ENCODE data around the gene NDUFS6.

Gene NDUFS6

GRCh38 chr5:1762121-1762882, 38.9 kb upstream of the NDUFS6 start:
- H3K36me3 ChIP-seq (ENCODE audit: control insufficient read depth in 2 of 2, insufficient read depth in 1 of 2, low read length in 2 of 2) = no peaks in the 10 kb centered on the region
- H3K9me3 ChIP-seq (ENCODE audit: control insufficient read depth, insufficient read depth, low read depth, low read length) = no peaks in the 10 kb centered on the region
- ChIA-PET CTCF (interaction anchor here (0.6 to 2.5 kb wide), 8 partner anchors 10 to 1976 kb away, joined by 3 to 11 read pairs (median 7); no protein-coding TSS in a partner anchor), POLR2A (no interaction called here)
- no peaks in the 10 kb centered on the region for H3K4me1 ChIP-seq (ENCODE audit: control insufficient read depth, insufficient read depth, low read length)
- TF ChIP-seq ZNF292 (tag by site-specific recombination; IDR thresholded peaks at IDR 0.05; ENCODE audit: borderline replicate concordance, low read depth) = no peak
- no peak for TF ChIP-seq ZNF426 (tag by site-specific recombination; IDR thresholded peaks at IDR 0.05)
- TF ChIP-seq ZNF596 (tag by site-specific recombination; IDR thresholded peaks at IDR 0.05) = no peak
- no peak for TF ChIP-seq ZNF174 (tag by site-specific recombination; IDR thresholded peaks at IDR 0.05)
- TF ChIP-seq ZNF629 (tag by site-specific recombination; IDR thresholded peaks at IDR 0.05) = no peak
- TF ChIP-seq ZNF692 (tag by site-specific recombination; IDR thresholded peaks at IDR 0.05) = no peak
- no peak for TF ChIP-seq ZNF148 (tag by site-specific recombination; IDR thresholded peaks at IDR 0.05; ENCODE audit: borderline replicate concordance)
- H3K27ac ChIP-seq (ENCODE audit: extremely low read depth, low read depth, low read length) = no peak overlapping the region
- no peak overlapping the region for H3K4me3 ChIP-seq (ENCODE audit: low read depth, low read length)

- H3K4me1 ChIP-seq (ENCODE audit: control insufficient read depth, insufficient read depth, low read length) = no peaks in the 10 kb centered on the region
- H3K9me3 ChIP-seq (ENCODE audit: control insufficient read depth, insufficient read depth, low read depth, low read length) = no peaks in the 10 kb centered on the region
- ChIA-PET POLR2A (no interaction called here), CTCF (interaction anchor here (0.5 to 2.5 kb wide), 20 partner anchors 10 to 1975 kb away, joined by 3 to 11 read pairs (median 4); no protein-coding TSS in a partner anchor)
- no peaks in the 10 kb centered on the region for H3K36me3 ChIP-seq (ENCODE audit: control insufficient read depth in 2 of 2, insufficient read depth in 1 of 2, low read length in 2 of 2)
- no peak overlapping the region for H3K27ac ChIP-seq (ENCODE audit: extremely low read depth, low read depth, low read length)
- H3K4me3 ChIP-seq (ENCODE audit: low read depth, low read length) = no peak overlapping the region
- no peak for TF ChIP-seq ZBTB20 (tag by site-specific recombination; IDR thresholded peaks at IDR 0.05)
- no peak for TF ChIP-seq ZNF114 (tag by site-specific recombination; IDR thresholded peaks at IDR 0.05)
- no peak for TF ChIP-seq ZNF76 (tag by site-specific recombination; IDR thresholded peaks at IDR 0.05; ENCODE audit: borderline replicate concordance, low read depth)
- no peak for TF ChIP-seq ZNF18 (tag by site-specific recombination; IDR thresholded peaks at IDR 0.05)
- no peak for TF ChIP-seq ZNF624 (tag by site-specific recombination; IDR thresholded peaks at IDR 0.05)
- no peak for TF ChIP-seq ZNF398 (tag by site-specific recombination; IDR thresholded peaks at IDR 0.05)
- TF ChIP-seq ZSCAN4 (tag by site-specific recombination; IDR thresholded peaks at IDR 0.05) = no peak
- TF ChIP-seq PRDM10 (tag by site-specific recombination; IDR thresholded peaks at IDR 0.05) = no peak
- no peak for TF ChIP-seq ZNF26 (tag by site-specific recombination; IDR thresholded peaks at IDR 0.05)
- TF ChIP-seq ZNF510 (tag by site-specific recombination; IDR thresholded peaks at IDR 0.05; ENCODE audit: insufficient replicate concordance) = no peak
These were observed 38.2 kb upstream of the NDUFS6 start for GRCh38 chr5:1762883-1763547.
